Memory B cell (primary cell): ENCODE results near the gene DPP7.

Experiments used
- ATAC-seq: fragments of 150-1000 bp; cut with Tn5 transposase; 2 replicates; pipeline ENCODE4 v1.10.0; 2021; ENCODE audit warnings: low read depth, mild to moderate bottlenecking, moderate library complexity
- DNase-seq, 2 donors: peaks; one replicate each; pipeline ENCODE4 v3.0.0; 2022; ENCODE audit warnings: low spot score in 2 of 2
- H3K27ac Mint-ChIP-seq: one replicate; pipeline ENCODE4 v1.8.0; 2022; ENCODE audit warnings: mild to moderate bottlenecking, moderate library complexity, mixed read lengths
- H3K27me3 Mint-ChIP-seq: one replicate; pipeline ENCODE4 v1.8.0; 2022; ENCODE audit warnings: mixed read lengths
- H3K36me3 Mint-ChIP-seq: one replicate; pipeline ENCODE4 v1.8.0; 2022; ENCODE audit warnings: mild to moderate bottlenecking, mixed read lengths
- H3K4me1 Mint-ChIP-seq: one replicate; pipeline ENCODE4 v1.8.0; 2022; ENCODE audit warnings: mixed read lengths
- H3K4me3 Mint-ChIP-seq: one replicate; pipeline ENCODE4 v1.8.0; 2022; ENCODE audit warnings: mild to moderate bottlenecking, moderate library complexity, mixed read lengths
- H3K9me3 Mint-ChIP-seq: one replicate; pipeline ENCODE4 v1.8.0; 2022; ENCODE audit warnings: mixed read lengths

The DPP7 gene

GRCh38 chr9:137152844-137153405, 38.4 kb upstream of the DPP7 start:
- Mint-ChIP-seq H3K36me3 (no peaks in the 10 kb centered on the region), H3K27me3 (peaks cover 9% of the 10 kb centered on the region), H3K9me3 (no peaks in the 10 kb centered on the region), H3K4me1 (peaks cover 6% of the 10 kb centered on the region), H3K4me3 (no peak overlapping the region), H3K27ac (no peak overlapping the region)
- no peak for ATAC-seq
- no peak for DNase-seq

- H3K27me3 Mint-ChIP-seq, result peaks cover 15% of the 10 kb centered on the region
- no peak overlapping the region for H3K4me3 Mint-ChIP-seq
- peak; percentile 49 to 61 for DNase-seq
- no peak overlapping the region for H3K27ac Mint-ChIP-seq
- peaks cover 7% of the 10 kb centered on the region for H3K4me1 Mint-ChIP-seq
- ATAC-seq, result peak; percentile 51
- H3K9me3 Mint-ChIP-seq, result no peaks in the 10 kb centered on the region
- no peaks in the 10 kb centered on the region for H3K36me3 Mint-ChIP-seq
Observed at GRCh38 chr9:137150617-137151457, 36.3 kb upstream of the DPP7 start.

DNA sequence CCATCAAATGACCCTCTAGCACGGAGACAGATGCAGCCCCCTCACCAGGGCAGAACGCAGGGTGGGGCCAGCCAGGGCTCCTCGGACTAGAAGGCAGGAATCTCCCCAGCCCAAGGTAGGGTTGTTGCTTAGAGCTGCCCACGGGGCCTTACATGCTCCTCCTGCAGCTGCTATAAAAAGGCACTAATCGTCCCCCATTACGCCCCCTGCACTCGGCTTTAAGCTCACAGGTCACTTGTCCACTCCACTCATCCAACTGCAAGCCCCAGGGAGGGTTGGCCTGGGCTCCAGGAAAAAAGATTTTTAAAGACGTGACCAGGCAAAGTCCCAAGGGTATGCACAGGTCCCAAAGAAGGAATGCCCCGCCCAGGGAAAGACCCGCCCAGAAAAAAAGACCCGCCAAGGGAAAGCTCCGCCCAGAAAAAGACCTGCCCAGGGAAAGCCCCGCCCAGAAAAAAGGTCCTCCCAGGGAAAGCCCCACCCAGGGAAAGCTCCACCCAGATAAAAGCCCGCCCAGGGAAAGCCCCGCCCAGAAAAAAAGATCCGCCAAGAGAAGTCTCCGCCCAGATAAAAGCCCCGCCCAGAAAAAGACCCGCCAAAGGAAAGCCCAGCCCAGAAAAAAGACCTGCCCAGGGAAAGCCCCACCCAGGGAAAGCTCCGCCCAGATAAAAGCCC, 35.5 kb upstream of the DPP7 start:
- no peak overlapping the region for H3K4me3 Mint-ChIP-seq
- no peaks in the 10 kb centered on the region for H3K9me3 Mint-ChIP-seq
- ATAC-seq, result no peak
- H3K27me3 Mint-ChIP-seq, result peaks cover 15% of the 10 kb centered on the region
- no peak for DNase-seq
- no peak overlapping the region for H3K27ac Mint-ChIP-seq
- H3K4me1 Mint-ChIP-seq, result peaks cover 7% of the 10 kb centered on the region
- H3K36me3 Mint-ChIP-seq, result no peaks in the 10 kb centered on the region

DNA sequence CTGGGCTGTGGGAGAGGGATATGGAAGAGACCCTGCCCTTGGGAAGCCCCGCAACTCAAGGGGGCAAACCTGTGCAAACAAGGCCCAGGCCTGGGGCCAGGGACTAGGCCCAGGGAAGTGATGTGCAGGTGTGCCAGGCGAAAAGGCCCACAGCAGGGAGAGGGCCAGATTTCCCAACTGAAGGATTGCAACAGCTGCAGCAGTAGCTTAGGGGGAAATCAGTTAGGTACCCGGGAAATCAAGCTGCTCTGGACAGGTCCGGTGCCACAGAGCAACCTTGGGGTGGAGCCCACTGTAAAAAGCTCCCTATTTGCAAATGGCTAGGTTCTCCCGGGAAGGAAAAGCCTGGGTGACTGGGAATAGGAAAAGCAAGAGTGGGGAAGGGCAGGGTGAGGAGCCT, 34.8 kb upstream of the DPP7 start:
- DNase-seq (no peak), ATAC-seq (no peak)
- Mint-ChIP-seq H3K36me3 (no peaks in the 10 kb centered on the region), H3K27ac (peak overlapping the region; percentile 17), H3K4me1 (peaks cover 7% of the 10 kb centered on the region), H3K27me3 (peaks cover 17% of the 10 kb centered on the region), H3K9me3 (no peaks in the 10 kb centered on the region), H3K4me3 (no peak overlapping the region)

DNA sequence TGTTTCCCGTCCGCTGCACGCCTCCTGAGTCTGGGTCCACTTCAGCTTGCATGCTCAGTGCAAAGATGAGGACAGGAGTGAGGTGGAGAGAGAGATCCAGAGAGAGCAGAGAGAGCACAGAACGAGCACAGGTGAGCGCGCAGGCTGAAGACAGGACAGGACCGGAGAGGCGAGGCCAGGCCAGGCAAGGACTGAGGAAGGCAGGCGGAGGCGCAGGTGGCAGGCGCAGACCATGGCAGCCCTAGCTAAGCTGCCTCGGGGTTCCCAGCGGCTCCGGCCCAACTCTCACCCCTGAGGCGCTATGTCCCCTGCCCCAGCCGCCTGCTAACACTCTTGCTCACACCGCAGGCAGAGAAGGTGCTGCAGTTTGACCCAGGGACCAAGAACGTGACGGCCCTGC, 34.1 kb upstream of the DPP7 start:
- ATAC-seq, result no peak
- Mint-ChIP-seq H3K4me1 (peaks cover 7% of the 10 kb centered on the region), H3K27ac (no peak overlapping the region)

GRCh38 chr9:137148242-137148641, 33.7 kb upstream of the DPP7 start:
- no peak overlapping the region for H3K4me3 Mint-ChIP-seq
- H3K4me1 Mint-ChIP-seq, result peaks cover 7% of the 10 kb centered on the region
- ATAC-seq (no peak), DNase-seq (no peak)
- no peak overlapping the region for H3K27ac Mint-ChIP-seq
- no peaks in the 10 kb centered on the region for H3K9me3 Mint-ChIP-seq
- peaks cover 20% of the 10 kb centered on the region for H3K27me3 Mint-ChIP-seq
- no peaks in the 10 kb centered on the region for H3K36me3 Mint-ChIP-seq

More for the DNA sequence above, 34.1 kb upstream of the DPP7 start:
- Mint-ChIP-seq H3K9me3 (no peaks in the 10 kb centered on the region), H3K36me3 (no peaks in the 10 kb centered on the region), H3K4me3 (no peak overlapping the region), H3K27me3 (peaks cover 20% of the 10 kb centered on the region)
- no peak for DNase-seq

- H3K4me1 Mint-ChIP-seq, result peaks cover 7% of the 10 kb centered on the region
- H3K4me3 Mint-ChIP-seq, result no peak overlapping the region
- H3K36me3 Mint-ChIP-seq, result no peaks in the 10 kb centered on the region
- peaks cover 20% of the 10 kb centered on the region for H3K27me3 Mint-ChIP-seq
- ATAC-seq (no peak), DNase-seq (no peak)
- H3K9me3 Mint-ChIP-seq, result no peaks in the 10 kb centered on the region
- H3K27ac Mint-ChIP-seq, result no peak overlapping the region
Observed at GRCh38 chr9:137147793-137148160, 33.2 kb upstream of the DPP7 start.

GRCh38 chr9:137147091-137147792, 32.7 kb upstream of the DPP7 start:
- DNase-seq, result no peak
- Mint-ChIP-seq H3K27ac (no peak overlapping the region), H3K36me3 (no peaks in the 10 kb centered on the region), H3K4me3 (no peak overlapping the region), H3K27me3 (peaks cover 23% of the 10 kb centered on the region), H3K9me3 (no peaks in the 10 kb centered on the region), H3K4me1 (peaks cover 9% of the 10 kb centered on the region)
- no peak for ATAC-seq

- Mint-ChIP-seq H3K36me3 (no peaks in the 10 kb centered on the region), H3K4me1 (peaks cover 10% of the 10 kb centered on the region), H3K27me3 (peaks cover 28% of the 10 kb centered on the region), H3K9me3 (no peaks in the 10 kb centered on the region), H3K27ac (no peak overlapping the region), H3K4me3 (no peak overlapping the region)
- ATAC-seq (no peak), DNase-seq (no peak)
Observed at GRCh38 chr9:137146527-137146918, 32.0 kb upstream of the DPP7 start.

GRCh38 chr9:137145731-137146526, 31.4 kb upstream of the DPP7 start:
- no peak for ATAC-seq
- Mint-ChIP-seq H3K4me1 (peaks cover 10% of the 10 kb centered on the region), H3K27ac (no peak overlapping the region), H3K27me3 (peaks cover 30% of the 10 kb centered on the region), H3K36me3 (no peaks in the 10 kb centered on the region), H3K4me3 (no peak overlapping the region), H3K9me3 (no peaks in the 10 kb centered on the region)
- no peak for DNase-seq

DNA sequence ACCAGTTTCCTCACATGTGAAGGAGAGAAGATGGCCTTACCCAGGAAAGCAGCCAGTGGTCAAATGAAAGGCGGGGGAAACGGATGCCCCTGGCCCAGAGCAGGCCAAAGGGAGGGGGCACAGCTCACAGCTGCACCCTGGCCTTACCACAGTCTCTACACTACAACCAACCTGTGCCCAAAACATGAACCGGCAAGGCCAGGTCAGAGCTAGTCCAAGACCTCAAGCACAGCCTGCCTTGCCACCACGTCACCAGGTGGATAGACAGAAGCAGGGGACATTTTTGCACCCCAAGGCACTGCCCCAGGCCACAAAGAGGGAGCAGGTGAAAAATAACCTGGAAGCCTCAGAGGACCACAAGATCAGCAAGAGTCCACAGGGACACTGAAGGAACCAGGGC, 28.9 kb upstream of the DPP7 start:
- no peak for ATAC-seq
- Mint-ChIP-seq H3K9me3 (no peaks in the 10 kb centered on the region), H3K36me3 (no peaks in the 10 kb centered on the region), H3K27me3 (peaks cover 42% of the 10 kb centered on the region), H3K4me3 (no peak overlapping the region), H3K27ac (no peak overlapping the region), H3K4me1 (peaks cover 7% of the 10 kb centered on the region)
- no peak for DNase-seq

GRCh38 chr9:137141976-137142936, 27.7 kb upstream of the DPP7 start:
- ATAC-seq, result no peak
- Mint-ChIP-seq H3K9me3 (no peaks in the 10 kb centered on the region), H3K36me3 (no peaks in the 10 kb centered on the region), H3K4me3 (no peak overlapping the region), H3K4me1 (peaks cover 8% of the 10 kb centered on the region), H3K27me3 (peaks cover 45% of the 10 kb centered on the region), H3K27ac (no peak overlapping the region)
- no peak for DNase-seq
